Measurements from ENCODE around the gene UBE2F. TPM values are rescaled to one million over a fixed set of nuclear protein-coding genes. Genes with fewer than 3 reads are reported as not detected.

The UBE2F gene
- total and polyA plus RNA-seq, 2 of the 13 experiments (the other 11 are each of a cell fraction or from before 2014, with no cell fraction given), result 35.4 to 73.1 TPM

DNA sequence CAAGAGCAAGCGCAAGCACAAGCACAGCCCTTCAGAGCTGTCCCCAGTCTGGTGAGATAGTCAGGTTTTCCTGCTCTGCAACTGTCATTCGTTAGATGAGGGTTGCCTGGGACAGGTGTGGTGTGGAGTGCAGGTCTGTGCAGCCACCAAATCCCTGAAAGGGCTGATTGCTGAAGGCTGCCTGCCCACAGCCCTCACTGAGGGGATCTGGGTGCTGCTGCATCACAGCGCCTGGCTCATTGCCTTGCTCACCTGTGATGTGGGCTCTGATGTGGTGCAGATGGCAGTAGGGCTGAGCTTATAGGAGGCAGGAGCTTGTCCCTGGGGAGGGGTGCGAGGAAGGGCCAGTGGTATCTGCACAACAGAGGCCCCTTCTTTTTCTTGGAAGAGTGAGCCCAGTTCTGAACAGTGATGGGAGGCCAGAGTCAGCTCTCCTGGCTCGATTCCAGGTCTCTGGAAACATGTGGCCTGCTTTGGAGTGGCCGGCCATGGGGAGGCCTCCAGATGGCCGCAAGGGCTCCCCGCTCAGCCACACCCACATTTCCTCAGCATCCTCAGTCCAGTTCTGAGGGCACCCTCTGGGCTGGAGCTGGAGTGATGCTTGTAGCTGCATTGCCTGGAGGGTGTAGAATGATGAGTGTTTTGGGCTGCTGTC lies 11.4 kb downstream of the UBE2F start:
- BruUV-seq (replicated peaks), result no TSS peak
- peaks cover 42% of the 10 kb centered on the region for H3K79me2 ChIP-seq (ENCODE audit: insufficient read depth, low read length)
- in situ Hi-C loops (cut with HindIII; ENCODE audit: extremely low pct_ligation_motif_present, low pct_unique_long_range_greater_than_20kb) (no loop called here), intact Hi-C loops (cut with micrococcal nuclease; ENCODE audit: unreplicated experiment) (no loop called here)
- no peaks in the 10 kb centered on the region for H3K4me1 ChIP-seq (ENCODE audit: insufficient read depth, low read length)
- peaks cover 14 to 39% of the 10 kb centered on the region in 2 experiments for H3K36me3 ChIP-seq (replicated peaks in 1 of 2; ENCODE audit: control insufficient read depth in 1 of 2, insufficient read depth in 2 of 2, low read length in 2 of 2)
- H3K9me3 ChIP-seq (ENCODE audit: low read length), result no peaks in the 10 kb centered on the region
- ChIA-PET CTCF (ENCODE audit: low intra/inter-chr PET ratio, low total read pairs) (no interaction called here), POLR2A (no interaction called here)
- H2AFZ ChIP-seq (ENCODE audit: low read length), result no peak overlapping the region
- no peak overlapping the region for H3K9ac ChIP-seq (ENCODE audit: insufficient read depth, low read depth, low read length)
- no peak; the same call in 2 of the 3 replicates for ATAC-seq
- TF ChIP-seq ZNF10 (CRISPR knock-in tag; IDR thresholded peaks at IDR 0.05; ENCODE audit: borderline replicate concordance, low read depth), result no peak
- TF ChIP-seq, protein P1, sequence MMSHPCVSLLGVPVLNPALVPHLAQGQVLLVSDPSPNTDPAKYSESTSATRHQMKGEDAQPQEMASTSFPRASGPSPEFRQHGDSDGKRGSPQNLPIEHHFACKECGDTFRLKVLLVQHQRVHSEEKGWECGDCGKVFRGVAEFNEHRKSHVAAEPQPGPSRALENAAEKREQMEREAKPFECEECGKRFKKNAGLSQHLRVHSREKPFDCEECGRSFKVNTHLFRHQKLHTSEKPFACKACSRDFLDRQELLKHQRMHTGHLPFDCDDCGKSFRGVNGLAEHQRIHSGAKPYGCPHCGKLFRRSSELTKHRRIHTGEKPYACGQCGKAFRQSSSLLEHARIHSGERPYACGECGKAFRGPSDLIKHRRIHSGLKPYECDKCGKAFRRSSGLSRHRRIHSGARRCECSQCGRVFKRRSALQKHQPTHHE (CRISPR knock-in tag; IDR thresholded peaks at IDR 0.05; ENCODE audit: borderline replicate concordance), result no peak
- no peak for TF ChIP-seq KDM4B (CRISPR knock-in tag; IDR thresholded peaks at IDR 0.05)
- TF ChIP-seq, protein P2, sequence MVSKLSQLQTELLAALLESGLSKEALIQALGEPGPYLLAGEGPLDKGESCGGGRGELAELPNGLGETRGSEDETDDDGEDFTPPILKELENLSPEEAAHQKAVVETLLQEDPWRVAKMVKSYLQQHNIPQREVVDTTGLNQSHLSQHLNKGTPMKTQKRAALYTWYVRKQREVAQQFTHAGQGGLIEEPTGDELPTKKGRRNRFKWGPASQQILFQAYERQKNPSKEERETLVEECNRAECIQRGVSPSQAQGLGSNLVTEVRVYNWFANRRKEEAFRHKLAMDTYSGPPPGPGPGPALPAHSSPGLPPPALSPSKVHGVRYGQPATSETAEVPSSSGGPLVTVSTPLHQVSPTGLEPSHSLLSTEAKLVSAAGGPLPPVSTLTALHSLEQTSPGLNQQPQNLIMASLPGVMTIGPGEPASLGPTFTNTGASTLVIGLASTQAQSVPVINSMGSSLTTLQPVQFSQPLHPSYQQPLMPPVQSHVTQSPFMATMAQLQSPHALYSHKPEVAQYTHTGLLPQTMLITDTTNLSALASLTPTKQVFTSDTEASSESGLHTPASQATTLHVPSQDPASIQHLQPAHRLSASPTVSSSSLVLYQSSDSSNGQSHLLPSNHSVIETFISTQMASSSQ (IDR thresholded peaks at IDR 0.05; ENCODE audit: low read depth), result no peak
- TF ChIP-seq, protein P2 (CRISPR knock-in tag; IDR thresholded peaks at IDR 0.05; ENCODE audit: borderline replicate concordance), result no peak
- TF ChIP-seq, protein P3, sequence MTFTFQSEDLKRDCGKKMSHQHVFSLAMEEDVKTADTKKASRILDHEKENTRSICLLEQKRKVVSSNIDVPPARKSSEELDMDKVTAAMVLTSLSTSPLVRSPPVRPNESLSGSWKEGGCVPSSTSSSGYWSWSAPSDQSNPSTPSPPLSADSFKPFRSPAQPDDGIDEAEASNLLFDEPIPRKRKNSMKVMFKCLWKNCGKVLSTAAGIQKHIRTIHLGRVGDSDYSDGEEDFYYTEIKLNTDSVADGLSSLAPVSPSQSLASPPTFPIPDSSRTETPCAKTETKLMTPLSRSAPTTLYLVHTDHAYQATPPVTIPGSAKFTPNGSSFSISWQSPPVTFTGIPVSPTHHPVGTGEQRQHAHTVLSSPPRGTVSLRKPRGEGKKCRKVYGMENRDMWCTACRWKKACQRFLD (CRISPR knock-in tag; IDR thresholded peaks at IDR 0.05; ENCODE audit: borderline replicate concordance), result no peak
- TF ChIP-seq ZNF335 (CRISPR knock-in tag; IDR thresholded peaks at IDR 0.05), result no peak
- TF ChIP-seq MAFF (IDR thresholded peaks at IDR 0.05; ENCODE audit: low read depth, low read length), result no peak
- no peak for TF ChIP-seq FIP1L1 (IDR thresholded peaks at IDR 0.05; ENCODE audit: borderline replicate concordance, insufficient read depth, low read depth, low read length)
- TF ChIP-seq SP140L (CRISPR knock-in tag; IDR thresholded peaks at IDR 0.05; ENCODE audit: borderline replicate concordance), result no peak
- no peak for TF ChIP-seq PHF8 (CRISPR knock-in tag; IDR thresholded peaks at IDR 0.05)
- H3K27ac ChIP-seq (ENCODE audit: extremely low read length, insufficient read depth, low read length), result no peak overlapping the region
- DNase-seq (ENCODE audit: low spot score), result no peak
- no peak overlapping the region for H3K4me3 ChIP-seq (replicated peaks in 1 of 3; ENCODE audit: insufficient read depth in 1 of 3, low read depth in 2 of 3, low read length in 3 of 3)
- FAIRE-seq, result no peak
- no peak overlapping the region for H3K4me2 ChIP-seq (ENCODE audit: low read depth, low read length)
- H4K20me1 ChIP-seq (ENCODE audit: insufficient read depth, low read length), result peaks cover 12% of the 10 kb centered on the region; the same call in 1 of the 2 replicates
- 94% methylated on average over 8 of the region's 8 CpGs for WGBS (ENCODE audit: low lambda C conversion rate)
- no peaks in the 10 kb centered on the region for H3K27me3 ChIP-seq (ENCODE audit: control insufficient read depth in 1 of 2, insufficient read depth in 2 of 2, low read length in 2 of 2)
